ENCODE measurements around the gene TIGD6. TPM values are rescaled to one million over a fixed set of nuclear protein-coding genes. Genes with fewer than 3 reads are reported as not detected.

The TIGD6 gene
- total and polyA plus RNA-seq, 4 donors = 1.3 to 2.9 (median 2.1) TPM

DNA sequence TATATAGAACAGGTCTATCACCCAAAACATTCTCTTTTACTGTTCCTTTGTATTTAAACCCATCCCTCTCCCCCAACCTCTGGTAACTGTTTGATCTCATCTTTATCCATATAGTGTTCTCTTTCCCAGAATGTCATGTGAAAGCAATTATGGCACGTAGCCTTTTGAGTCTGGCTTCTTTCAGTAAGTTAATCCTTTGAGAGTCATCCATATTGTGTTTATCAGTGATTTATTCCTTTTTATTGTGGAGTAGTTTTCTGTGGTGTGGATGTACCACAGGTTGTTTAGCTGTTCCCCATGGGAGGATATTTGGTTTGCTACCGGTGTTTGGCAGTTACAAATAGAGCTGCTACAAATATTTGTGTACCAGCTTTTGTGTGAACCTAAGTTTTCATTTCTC is 38.1 kb upstream of the TIGD6 start:
- H3K27ac ChIP-seq (ENCODE audit: low read depth in 1 of 2, low read length in 2 of 2) = no peak overlapping the region
- no peaks in the 10 kb centered on the region for H3K27me3 ChIP-seq (ENCODE audit: control insufficient read depth in 4 of 4, insufficient read depth in 4 of 4, low read length in 3 of 4)
- H3K4me1 ChIP-seq (ENCODE audit: control insufficient read depth in 4 of 4, insufficient read depth in 4 of 4, low read length in 3 of 4) = no peaks in the 10 kb centered on the region
- H3K9ac ChIP-seq (ENCODE audit: low read depth in 1 of 2, low read length in 2 of 2) = no peak overlapping the region
- whole genome bisulfite sequencing = 69% methylated on average over 2 of the region's 2 CpGs
- no peak overlapping the region for H3K4me3 ChIP-seq (ENCODE audit: low read depth in 1 of 3, low read length in 3 of 3)
- H3K36me3 ChIP-seq (ENCODE audit: control insufficient read depth in 4 of 4, insufficient read depth in 3 of 4, low read depth in 1 of 4, low read length in 3 of 4) = peaks cover 17 to 83% (median 70%) of the 10 kb centered on the region in 4 donors
- no peak for TF ChIP-seq MAX (IDR thresholded peaks at IDR 0.05)
- TF ChIP-seq FOXA2 (IDR thresholded peaks at IDR 0.05) = no peak
- no peak for TF ChIP-seq TAF1 (conservative IDR thresholded peaks at IDR 0.05)
- no peak for TF ChIP-seq YY1 (IDR thresholded peaks at IDR 0.05)
- H3K9me3 ChIP-seq (ENCODE audit: control insufficient read depth in 4 of 4, low read length in 3 of 4) = no peaks in the 10 kb centered on the region
- DNase-seq (ENCODE audit: low spot score) = no peak

DNA sequence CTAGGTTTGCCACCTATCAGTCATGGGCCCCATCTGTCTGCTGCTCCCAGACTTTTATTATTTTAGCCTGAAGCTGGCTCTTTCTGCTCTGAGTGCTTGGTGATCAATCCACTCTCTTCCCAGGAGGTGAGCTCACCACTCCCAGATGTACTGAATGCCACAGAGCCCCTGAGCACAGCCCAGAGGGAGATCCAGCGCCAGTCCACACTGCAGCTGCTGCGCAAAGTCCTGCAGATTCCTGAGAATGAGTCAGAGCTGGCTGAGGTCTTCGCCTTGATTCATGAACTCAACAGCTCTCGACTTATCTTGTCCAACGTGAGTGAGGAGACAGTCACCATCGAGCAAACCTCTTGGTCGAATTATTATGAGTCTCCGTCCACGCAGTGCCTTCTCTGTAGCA is 36.1 kb upstream of the TIGD6 start:
- TF ChIP-seq EGR1 (IDR thresholded peaks at IDR 0.05; ENCODE audit: low read depth in 2 of 2) = no peak
- TF ChIP-seq, protein P1, sequence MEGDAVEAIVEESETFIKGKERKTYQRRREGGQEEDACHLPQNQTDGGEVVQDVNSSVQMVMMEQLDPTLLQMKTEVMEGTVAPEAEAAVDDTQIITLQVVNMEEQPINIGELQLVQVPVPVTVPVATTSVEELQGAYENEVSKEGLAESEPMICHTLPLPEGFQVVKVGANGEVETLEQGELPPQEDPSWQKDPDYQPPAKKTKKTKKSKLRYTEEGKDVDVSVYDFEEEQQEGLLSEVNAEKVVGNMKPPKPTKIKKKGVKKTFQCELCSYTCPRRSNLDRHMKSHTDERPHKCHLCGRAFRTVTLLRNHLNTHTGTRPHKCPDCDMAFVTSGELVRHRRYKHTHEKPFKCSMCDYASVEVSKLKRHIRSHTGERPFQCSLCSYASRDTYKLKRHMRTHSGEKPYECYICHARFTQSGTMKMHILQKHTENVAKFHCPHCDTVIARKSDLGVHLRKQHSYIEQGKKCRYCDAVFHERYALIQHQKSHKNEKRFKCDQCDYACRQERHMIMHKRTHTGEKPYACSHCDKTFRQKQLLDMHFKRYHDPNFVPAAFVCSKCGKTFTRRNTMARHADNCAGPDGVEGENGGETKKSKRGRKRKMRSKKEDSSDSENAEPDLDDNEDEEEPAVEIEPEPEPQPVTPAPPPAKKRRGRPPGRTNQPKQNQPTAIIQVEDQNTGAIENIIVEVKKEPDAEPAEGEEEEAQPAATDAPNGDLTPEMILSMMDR (IDR thresholded peaks at IDR 0.05; ENCODE audit: low read depth, low read length, missing input control) = no peak
- WGBS = 93% methylated on average over 9 of the region's 9 CpGs
- peaks cover 17 to 83% (median 73%) of the 10 kb centered on the region in 4 donors for H3K36me3 ChIP-seq (ENCODE audit: control insufficient read depth in 4 of 4, insufficient read depth in 3 of 4, low read depth in 1 of 4, low read length in 3 of 4)
- no peaks in the 10 kb centered on the region for H3K4me1 ChIP-seq (ENCODE audit: control insufficient read depth in 4 of 4, insufficient read depth in 4 of 4, low read length in 3 of 4)
- H3K27me3 ChIP-seq (ENCODE audit: control insufficient read depth in 4 of 4, insufficient read depth in 4 of 4, low read length in 3 of 4) = no peaks in the 10 kb centered on the region
- no peak for DNase-seq (ENCODE audit: low spot score)
- H3K4me3 ChIP-seq (ENCODE audit: low read depth in 1 of 3, low read length in 3 of 3) = no peak overlapping the region
- H3K27ac ChIP-seq (ENCODE audit: low read depth in 1 of 2, low read length in 2 of 2) = no peak overlapping the region
- no peaks in the 10 kb centered on the region for H3K9me3 ChIP-seq (ENCODE audit: control insufficient read depth in 4 of 4, low read length in 3 of 4)
- no peak overlapping the region for H3K9ac ChIP-seq (ENCODE audit: low read depth in 1 of 2, low read length in 2 of 2)

DNA sequence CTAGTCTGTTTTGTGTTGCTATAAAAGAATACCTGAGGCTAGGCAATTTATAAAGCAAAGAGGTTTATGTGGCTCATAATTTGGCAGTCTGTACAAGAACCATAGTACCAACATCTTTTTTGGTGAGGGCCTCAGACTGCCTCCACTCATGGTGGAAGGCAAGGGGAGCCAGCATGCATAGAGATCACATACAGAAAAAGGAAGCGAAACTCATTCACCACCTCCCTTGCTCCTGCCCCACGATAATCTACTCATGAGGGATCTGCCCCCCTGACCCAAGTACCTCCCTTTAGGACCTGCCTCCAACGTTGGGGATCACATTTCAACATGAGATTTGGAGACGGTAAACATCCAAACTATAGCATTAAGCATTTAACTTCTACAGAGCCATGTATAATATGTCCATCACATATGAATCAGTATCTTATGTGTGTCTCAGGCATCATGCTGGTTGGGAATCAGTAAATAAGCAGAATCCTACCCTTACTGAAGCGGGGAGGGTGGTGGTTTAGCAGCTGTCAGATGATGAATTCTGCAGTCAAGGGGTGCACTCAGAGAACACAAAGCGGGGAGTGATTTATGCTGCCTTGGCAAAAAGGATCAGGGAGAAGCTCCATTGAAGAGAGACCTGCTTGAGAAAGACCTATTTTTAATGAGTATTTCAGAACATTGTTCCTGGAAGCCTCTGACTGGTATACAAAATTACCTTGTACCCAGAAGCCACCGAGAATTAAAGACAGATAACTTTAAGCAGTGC is 34.9 kb upstream of the TIGD6 start:
- H3K4me3 ChIP-seq (ENCODE audit: low read depth in 1 of 3, low read length in 3 of 3) = no peak overlapping the region
- DNase-seq (ENCODE audit: low spot score) = no peak
- H3K9ac ChIP-seq (ENCODE audit: low read depth in 1 of 2, low read length in 2 of 2) = no peak overlapping the region
- H3K27ac ChIP-seq (ENCODE audit: low read depth in 1 of 2, low read length in 2 of 2) = no peak overlapping the region
- no peaks in the 10 kb centered on the region for H3K27me3 ChIP-seq (ENCODE audit: control insufficient read depth in 4 of 4, insufficient read depth in 4 of 4, low read length in 3 of 4)
- H3K9me3 ChIP-seq (ENCODE audit: control insufficient read depth in 4 of 4, low read length in 3 of 4) = no peaks in the 10 kb centered on the region
- 88% methylated on average over 7 of the region's 7 CpGs for WGBS
- H3K4me1 ChIP-seq (ENCODE audit: control insufficient read depth in 4 of 4, insufficient read depth in 4 of 4, low read length in 3 of 4) = no peaks in the 10 kb centered on the region
- peaks cover 15 to 83% (median 72%) of the 10 kb centered on the region in 4 donors for H3K36me3 ChIP-seq (ENCODE audit: control insufficient read depth in 4 of 4, insufficient read depth in 3 of 4, low read depth in 1 of 4, low read length in 3 of 4)
- TF ChIP-seq GABPA (IDR thresholded peaks at IDR 0.05 in 1 of 2, conservative IDR thresholded peaks at IDR 0.05 in 1 of 2) (no peak), RAD21 (IDR thresholded peaks at IDR 0.05) (no peak), HNF4G (IDR thresholded peaks at IDR 0.05) (no peak), YY1 (IDR thresholded peaks at IDR 0.05) (no peak), FOXA1 (IDR thresholded peaks at IDR 0.05) (no peak), ATF3 (IDR thresholded peaks at IDR 0.05) (no peak), MAX (IDR thresholded peaks at IDR 0.05) (no peak), RXRA (IDR thresholded peaks at IDR 0.05) (no peak), EGR1 (IDR thresholded peaks at IDR 0.05; ENCODE audit: low read depth in 2 of 2) (no peak), FOXA2 (IDR thresholded peaks at IDR 0.05) (no peak), REST (IDR thresholded peaks at IDR 0.05) (no peak), NR2F2 (IDR thresholded peaks at IDR 0.05) (no peak), SP1 (IDR thresholded peaks at IDR 0.05) (no peak), HNF4A (conservative IDR thresholded peaks at IDR 0.05) (no peak), TAF1 (conservative IDR thresholded peaks at IDR 0.05) (no peak), JUND (IDR thresholded peaks at IDR 0.05) (no peak)
- TF ChIP-seq, protein P1 (IDR thresholded peaks at IDR 0.05; ENCODE audit: low read depth, low read length, missing input control) = no peak
